ENCODE measurements around the gene PARM1.

- TF ChIP-seq CTCF (IDR thresholded peaks at IDR 0.05): no peak
- TF ChIP-seq POLR2A (IDR thresholded peaks at IDR 0.05; ENCODE audit: low read depth): no peak
- TF ChIP-seq POLR2AphosphoS5 (IDR thresholded peaks at IDR 0.05): no peak
Observed at GRCh38 chr4:75058486-75058885, 125.6 kb downstream of the PARM1 start.

Data from esophagus muscularis mucosa (tissue), 3 donors.